DMS 273 (cell line): ENCODE results near the gene CIAO3.

Source experiments
- DNase-seq: peaks from one replicate; lab custom pipeline; 2025; ENCODE audit not compliant: unreplicated experiment; lab: John Stamatoyannopoulos, UW

The CIAO3 gene

GRCh38 chr16:679814-680624, 60.8 kb downstream of the CIAO3 start, which contains the start of gene STUB1:
Gene STUB1, plus strand, starts transcription at chr16:680410. Its CDS starts 116 bp downstream, at chr16:680526.
- DNase-seq: peak; percentile 95
